ENCODE data around the gene FAM120B.

FAM120B gene

DNA sequence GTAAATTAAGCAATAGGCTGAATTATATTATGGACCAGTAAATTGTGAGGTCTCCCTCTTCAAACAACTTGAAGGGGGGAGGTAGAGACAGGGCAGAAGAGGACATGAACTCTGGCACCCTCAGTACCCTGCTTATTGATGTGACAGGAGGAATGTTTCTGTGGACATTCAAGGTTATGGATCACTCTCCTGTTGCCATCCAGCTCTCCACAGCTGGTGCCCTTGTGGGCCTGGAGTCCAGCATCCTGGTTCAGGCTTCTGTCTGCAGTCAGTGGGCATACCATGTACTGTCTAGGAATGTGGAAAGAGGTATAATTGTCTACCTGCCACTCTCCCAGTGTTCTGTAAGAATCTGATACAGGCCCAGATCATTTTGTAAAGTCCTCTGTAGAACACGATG, 55.6 kb downstream of the FAM120B start:
- no peak for DNase-seq

DNA sequence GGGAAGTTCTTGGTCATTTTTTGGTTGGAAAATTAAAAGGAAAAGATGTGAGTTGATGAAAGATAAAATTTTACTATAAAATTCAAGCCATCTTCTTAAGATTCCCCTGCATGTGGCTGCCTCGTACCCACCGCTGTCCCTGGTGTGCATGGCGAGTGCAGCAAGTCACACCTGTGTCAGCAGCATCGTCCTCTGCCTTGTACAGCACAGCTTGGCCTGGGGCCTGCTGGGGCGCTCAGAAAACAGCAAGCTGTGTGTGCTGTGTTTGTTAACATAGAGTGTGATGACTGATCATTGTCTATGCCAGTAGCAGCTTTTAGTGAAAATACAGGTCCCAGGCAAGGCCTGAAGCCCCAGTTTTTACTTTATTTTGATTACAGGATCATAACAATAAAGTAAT, 56.7 kb downstream of the FAM120B start:
- no peak for DNase-seq

DNA sequence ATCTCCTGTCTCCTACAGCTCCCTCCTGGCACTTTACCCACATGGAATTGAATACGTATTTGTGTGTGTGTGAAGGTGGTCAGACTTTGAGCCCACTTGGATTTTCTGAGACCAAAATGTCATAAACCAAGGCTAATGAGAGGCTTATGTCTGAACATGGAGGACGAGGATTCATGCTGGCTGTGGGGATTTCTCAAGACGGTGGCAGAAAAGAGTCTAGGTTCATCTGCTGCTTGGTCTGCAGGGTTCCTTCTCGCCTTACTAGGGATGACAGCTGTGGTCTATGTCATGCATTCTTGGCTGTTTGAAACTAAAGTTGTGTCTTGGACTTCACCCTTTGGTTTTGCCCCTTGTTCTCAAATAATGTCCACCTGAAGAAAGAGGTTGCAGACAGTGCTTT, 58.6 kb downstream of the FAM120B start:
- DNase-seq = no peak

DNA sequence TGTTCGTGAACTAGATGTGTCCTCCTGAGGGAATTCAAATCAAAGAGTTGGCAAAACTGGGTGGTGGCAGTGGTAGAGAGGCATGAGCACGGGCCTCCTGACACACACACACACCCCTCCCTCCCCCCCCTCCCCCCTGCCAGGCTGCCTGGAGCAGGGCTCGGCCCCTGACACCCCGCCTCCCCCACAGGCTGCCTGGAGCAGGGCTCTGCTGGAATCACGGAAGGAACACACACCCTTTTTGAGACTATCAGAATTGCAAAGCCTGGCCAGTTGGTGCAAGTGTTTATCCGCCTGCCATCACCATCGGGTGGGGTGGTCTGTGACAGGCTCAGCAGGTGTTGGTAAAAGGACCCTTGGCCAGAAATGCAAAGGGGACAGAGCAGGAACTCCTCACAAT, 59.0 kb downstream of the FAM120B start:
- no peak for DNase-seq

DNA sequence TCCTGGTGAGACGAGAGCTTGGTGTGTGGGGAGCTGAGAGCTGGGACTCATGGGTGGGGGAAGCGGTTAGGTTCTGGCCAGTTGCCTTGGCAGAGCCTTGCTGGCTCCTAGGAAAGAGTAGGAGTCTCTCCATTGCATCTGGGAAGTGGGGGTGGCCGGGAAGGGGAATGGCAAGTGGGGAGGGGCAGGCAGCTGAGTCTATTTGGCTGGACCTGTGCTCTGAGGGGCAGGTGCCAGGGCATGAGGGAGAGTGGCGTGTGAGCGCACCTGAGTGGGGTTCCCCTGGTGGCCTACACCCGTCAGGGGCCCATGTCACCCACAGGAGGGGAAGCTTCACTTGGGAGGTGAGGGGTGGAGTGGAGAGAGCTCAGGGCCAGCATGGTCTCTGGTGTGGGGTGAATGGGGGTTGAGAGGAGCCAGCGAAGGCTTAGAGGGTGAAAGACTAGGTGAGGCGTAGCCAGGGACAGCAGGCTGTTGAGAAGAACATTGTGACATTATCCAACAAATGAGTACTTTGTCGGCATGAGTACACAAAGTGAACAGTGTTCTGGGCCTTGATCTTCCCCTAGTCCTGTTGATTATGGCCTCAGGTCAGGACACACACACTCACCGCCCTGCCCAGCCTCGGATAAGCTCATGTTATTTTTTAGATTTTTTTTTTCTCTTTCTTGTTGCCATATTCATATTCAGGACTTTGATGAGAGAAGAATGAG, 59.8 kb downstream of the FAM120B start:
- DNase-seq = no peak

DNA sequence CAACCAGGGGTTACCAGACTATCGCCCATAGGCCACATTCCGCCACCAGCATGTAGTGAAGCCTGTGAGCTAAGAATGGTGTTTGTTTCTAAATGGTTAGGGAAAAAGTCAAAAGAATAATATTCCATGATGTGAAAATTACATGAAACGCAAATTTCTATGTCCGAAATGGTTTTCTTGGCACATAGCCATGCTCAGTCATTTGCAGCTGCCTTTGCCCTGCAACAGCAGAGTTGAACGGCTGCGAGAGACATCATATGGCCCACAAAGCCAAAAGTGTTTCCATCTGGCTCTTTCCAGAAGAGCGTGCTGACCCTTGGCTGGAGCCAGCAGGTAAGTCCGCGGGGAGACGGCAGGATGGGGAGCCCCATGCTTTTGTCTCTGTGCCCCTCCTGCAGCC, 60.7 kb downstream of the FAM120B start:
- DNase-seq = no peak

DNA sequence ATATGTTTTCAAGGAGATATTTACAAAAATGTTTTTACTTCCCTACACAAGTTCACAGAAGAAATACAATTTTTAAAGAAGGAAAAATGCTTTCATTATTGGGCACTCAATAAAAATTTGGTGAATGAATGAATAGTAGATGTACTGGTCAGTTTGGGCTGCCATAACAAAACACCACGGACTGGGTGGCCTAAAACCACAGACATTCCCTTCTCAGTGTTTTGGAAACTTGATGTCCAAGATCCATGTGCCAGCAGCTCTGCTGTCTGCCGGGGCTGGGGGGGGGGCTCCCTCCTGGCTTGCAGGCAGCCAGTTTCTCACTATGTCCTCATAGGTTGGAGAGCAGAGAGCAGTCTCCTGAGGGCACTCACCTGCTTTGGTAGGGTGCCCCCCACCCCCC, 62.0 kb downstream of the FAM120B start:
- no peak for DNase-seq

DNA sequence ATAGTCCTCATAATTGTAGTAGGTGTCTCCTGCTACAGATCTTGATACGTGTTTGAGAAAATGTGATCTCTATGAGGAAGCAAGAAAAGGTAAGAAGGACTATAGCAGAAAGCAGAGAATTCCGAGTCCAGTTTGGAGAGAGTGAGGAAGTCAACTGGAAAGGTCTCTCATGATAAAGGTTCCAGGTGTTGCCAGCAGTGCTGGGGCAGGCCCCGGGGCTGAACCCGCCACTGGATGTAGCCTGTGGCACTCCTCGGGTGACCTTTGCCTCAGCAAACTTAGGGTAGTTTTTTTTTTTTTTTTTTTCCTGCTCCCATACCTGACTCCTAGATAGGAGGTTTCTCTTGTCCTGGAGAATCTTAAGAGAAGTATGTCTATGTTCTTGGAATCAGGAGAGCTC, 62.8 kb downstream of the FAM120B start:
- no peak for DNase-seq

DNA sequence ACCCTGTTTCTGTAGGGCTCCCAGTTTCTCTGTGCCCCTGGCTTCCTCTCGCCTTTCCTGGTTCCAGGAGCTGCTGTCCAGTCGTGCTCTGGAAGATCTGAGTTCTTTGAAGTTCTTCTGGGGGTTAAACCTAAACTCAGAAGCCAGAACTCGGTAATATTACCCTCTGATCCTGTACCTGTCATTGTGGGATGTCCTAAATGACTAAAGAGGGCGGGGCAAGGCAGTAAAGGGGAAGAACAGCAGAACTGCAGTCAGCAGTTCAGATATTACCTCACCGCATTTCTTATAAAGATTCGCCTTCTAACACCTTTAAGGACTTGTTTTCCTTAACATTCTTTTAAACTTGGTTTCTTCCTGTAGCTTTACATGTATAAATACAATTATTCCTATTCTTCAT, 63.9 kb downstream of the FAM120B start:
- DNase-seq = no peak

DNA sequence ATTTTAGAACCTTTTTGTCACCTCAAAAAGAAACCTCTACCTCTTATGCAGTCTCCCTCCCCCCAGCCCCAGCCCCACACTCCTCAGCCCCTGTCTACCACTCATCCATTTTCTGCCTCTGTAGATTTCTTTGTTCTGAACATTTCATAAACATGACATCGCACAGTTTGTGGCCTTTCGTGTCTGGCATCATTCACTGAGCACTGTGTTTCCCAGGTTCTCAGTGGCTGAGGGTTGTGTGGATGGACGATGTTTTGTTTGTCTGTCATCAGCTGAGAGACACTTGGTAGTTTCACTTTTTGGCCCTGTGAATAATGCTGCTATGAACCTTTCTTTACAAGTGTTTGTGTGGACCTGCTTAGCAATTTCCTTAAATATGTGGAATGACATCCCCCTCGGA, 64.5 kb downstream of the FAM120B start:
- DNase-seq = no peak

DNA sequence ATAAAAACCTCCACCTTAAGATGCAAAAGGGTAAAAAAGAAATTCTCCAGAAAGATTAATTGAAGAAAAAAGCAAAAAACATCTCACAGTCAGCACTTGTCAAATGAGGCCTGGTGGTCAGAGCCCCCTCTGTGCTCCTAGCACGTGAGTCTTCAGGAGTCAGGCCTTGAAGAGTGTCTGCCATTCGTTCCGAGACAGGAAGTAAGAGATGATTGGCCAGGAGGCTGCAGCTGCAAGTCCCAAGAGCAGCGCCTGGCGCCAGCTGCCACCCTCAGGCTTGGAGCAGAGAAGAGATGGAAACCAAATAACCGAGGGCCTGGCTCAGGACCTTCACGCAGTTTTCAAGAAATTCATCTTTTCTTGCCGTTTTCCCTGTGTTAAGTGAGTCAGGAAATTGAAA, 65.0 kb downstream of the FAM120B start:
- no peak for DNase-seq

DNA sequence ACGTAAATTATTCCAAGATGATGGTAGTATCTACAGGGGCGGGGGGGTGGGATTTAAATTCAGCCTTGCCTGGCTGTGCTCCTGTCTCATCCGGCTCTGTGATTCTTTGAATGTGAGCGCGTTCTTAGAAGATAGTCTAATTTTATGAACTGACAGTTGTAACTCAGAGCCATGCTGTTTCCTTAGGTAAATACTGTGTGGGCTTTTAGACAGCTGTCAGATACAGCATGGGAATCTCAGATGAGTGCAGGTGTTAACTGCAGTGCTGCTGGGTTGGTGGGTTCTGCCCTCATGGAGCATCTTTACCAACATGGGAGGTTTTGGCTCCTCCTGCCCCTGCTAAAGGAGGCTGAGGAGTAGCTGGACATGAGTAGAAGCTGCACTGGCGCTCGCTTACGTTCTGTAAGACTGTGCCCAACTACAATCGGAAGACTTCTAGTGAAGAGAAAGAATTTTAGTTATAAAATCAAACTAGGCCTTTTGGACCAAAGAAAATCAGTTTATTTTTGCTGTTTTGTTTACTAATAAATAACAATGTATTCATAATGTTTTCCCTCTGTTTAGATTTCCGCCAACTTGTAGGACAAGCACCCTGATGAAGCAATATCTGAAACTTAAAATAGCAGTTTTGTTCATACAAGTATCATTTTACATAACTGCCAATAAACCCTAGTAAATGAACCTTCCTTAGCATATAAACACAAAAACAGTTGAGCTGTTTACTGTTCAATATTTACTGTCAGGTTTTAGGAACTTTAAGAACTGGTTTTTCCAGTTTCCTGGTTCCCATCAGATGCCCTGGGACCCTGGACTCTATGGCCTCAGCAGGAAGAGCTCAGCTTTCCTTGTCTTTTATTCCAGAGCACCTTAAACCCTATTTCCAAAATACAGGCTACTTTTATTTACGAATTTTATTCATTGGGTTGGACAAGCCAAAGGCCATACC, 66.1 kb downstream of the FAM120B start:
- no peak for DNase-seq

DNA sequence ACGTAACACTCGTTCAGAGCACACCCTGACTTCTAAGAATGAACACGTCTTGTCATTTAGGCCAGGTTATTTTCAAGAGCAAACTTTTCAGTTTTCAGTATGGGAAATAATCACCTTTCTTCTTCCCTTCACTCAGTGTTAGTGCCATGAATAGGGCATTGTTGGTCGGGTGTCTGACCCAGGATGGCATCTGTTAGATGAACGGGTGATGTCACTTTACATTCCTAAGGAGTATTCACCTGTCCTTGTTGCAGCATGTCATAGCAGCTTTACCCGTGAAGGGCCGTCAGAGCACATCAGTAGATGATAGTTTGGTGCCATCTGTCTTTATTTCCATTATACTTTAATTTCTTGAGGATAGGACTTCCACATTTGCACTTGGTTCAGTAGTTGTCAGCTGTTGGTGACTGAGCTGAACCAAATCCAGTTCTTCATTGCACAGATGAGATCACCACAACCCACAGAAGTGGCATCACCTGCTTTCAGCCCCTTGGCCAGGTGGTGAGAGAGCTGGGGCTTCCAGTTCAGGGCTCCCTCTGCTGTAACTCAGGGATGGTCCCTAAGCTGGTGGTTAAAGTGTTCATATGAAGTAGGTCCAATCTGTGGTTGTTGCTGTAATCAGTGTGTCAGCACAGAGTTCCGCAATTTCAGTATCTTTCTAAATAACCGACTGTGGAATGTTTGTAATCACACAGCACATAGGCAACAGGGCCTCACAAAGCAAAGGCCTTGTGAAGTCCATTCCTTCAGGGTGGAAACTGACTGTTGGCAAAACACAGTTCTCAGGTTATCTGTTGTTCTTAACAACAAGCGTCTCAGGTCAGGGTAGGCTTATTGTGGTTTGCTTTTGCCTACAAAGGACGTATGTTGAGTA, 68.2 kb downstream of the FAM120B start:
- DNase-seq = no peak

DNA sequence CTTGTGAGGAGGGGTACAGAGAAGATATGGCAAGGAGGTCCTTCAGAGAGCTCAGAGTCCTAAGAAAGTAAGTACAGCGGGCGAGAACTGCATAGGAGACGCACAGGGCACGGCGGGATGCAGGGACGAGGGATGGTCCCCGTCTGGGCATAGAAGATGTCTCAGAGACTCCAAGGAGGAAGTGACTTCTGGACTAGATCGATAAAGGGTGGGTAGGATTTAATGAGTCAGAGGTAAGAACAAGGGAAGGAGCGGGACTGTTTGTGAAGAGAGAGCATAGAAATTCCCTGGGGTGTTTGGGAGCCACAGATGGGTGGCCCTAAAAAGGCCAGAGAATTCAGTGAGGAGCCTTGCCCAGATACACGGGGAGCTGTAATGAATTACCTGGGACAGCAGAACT, 69.1 kb downstream of the FAM120B start:
- no peak for DNase-seq

DNA sequence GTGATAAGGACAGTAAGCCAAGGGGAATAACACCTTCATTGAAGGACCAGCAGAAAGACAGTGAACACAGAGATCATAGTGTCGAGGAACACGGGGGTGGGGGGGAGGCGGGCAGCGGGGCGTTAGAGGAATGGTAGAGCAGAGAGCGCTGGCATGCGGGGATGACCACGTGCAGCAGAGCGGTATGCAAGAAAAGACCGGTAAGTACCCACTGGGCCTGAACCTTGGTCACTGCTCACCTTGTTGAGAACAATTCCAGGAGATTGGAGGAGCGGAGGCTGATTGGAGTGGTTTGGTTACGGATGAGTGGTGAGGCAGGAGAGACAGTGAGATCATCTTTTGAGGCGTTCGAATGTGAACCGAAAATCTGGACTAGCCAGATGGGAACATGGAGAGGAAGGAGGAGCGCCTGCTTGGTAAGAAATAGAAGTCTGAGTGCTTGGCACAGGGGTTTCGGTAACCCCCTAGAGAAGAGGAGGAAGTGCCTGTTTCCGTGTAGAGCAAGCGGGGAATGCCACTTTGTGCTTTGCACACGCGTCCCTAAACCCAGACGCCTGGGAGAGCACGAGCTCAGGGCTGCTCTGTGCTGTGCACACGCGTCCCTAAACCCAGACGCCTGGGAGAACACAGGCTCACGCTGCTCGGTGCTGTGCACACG, 70.0 kb downstream of the FAM120B start:
- no peak for DNase-seq

DNA sequence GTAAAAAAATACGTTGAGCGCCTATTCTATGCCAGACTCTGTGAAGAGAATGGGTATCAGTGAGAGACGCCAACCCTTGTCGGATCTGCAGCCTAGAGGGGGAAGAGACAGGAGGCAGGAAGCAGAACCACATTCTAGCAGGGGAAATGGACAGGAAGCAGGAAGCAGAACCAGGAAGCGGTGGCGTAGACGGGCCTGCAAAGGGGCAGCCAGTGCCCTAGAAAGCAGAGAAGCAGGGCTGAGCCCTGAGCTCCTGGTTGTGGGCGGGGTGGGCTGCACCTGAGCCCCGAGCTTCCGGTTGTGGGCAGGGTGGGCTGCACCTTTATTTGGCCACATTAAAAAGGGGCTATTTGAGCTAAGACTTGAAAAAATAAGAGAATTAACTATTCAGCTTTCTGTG, 71.9 kb downstream of the FAM120B start:
- DNase-seq = no peak

DNA sequence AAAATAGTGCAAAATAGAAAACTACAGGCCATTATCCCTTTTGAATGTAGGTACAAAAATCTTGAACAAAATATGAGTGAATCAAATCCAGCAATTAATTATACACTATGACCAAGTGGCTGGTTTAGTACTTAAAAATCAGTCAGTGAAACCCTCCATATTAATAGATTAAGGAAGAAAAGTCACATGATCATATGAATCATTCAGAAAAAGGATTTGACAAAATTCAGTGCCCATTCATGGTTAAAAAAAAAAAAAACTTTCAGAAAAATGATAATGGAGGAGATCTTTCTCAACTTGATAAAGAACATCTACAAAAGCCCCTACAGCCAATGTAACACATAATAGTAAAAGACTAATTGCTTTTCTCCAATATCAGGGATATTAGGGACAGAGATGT, 75.0 kb downstream of the FAM120B start:
- no peak for DNase-seq

DNA sequence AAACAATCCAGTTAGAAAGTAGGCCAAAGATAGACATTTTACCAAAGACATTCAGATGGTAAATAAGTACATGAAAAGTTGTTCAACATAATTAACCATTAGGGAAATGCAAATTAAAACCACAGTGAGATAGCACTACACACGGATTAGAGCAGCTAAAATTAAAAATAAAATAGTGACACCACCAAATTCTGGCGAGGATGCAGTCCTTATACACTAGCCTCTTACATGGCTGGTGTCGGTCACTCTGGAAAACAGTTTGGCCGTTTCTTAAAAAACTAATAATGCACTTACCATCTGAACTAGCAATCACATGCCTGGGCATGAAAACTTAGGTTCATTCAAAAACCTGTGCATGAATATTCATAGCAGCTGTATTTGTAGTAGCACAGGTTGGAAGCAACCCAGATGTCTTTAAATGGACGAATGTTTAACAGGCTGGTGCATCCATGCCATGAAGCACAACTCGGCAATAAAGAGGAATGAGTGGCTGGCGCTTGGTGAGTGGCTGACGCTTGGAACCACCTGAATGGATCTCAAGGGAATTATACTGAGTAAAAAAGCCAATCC, 77.0 kb downstream of the FAM120B start:
- no peak for DNase-seq

DNA sequence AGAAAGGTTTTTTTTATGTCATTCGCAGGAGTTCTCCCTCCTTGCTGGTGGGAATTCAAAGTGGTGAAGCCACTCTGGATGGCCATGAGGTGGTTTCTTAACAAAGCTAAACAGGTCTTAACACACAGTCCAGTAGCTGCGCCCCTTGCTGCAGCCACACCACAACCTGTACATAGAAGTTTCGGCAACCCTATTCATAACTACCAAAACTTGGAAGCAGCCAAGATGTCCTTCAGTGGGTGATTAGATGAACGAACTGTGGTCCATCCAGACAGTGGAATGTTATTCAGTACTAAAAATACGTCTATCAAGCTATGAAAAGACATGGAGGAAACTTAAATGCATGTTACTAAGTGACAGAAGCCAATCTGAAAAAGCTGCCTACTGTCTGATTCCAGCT, 78.9 kb downstream of the FAM120B start:
- DNase-seq = no peak

DNA sequence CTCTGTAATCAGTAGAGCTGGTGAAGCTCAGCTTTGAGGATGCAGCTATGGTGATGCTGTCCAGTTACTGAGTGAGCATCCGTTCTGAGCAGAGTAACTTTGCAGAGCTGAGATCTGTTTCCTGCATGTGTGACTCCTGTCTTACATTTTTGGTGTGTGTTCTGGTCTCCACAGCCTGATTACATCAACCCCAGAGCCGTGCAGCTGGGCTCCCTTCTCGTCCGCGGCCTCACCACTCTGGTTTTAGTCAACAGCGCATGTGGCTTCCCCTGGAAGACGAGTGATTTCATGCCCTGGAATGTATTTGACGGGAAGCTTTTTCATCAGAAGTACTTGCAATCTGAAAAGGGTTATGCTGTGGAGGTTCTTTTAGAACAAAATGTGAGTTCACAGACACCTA, 81.6 kb downstream of the FAM120B start:
- DNase-seq = no peak

DNA sequence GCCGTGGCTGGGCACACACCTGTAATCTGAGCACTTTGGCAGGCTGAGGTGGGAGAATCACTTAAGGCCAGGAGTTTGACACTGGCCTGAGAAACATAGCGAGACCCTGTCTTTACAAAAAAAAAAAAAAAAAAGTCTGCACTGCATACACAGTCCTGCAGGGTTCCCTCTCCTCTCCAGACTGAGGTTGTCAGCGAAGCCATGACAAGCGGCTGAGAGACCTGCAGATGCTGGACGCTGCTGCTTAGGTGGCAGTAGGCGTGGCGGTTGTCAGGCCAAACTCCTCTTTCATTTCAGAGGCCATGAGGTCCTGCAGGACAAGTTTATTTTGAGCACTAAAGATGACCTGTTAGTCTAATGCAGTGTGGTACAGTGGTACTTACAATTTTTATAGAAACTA, 86.5 kb downstream of the FAM120B start:
- no peak for DNase-seq

DNA sequence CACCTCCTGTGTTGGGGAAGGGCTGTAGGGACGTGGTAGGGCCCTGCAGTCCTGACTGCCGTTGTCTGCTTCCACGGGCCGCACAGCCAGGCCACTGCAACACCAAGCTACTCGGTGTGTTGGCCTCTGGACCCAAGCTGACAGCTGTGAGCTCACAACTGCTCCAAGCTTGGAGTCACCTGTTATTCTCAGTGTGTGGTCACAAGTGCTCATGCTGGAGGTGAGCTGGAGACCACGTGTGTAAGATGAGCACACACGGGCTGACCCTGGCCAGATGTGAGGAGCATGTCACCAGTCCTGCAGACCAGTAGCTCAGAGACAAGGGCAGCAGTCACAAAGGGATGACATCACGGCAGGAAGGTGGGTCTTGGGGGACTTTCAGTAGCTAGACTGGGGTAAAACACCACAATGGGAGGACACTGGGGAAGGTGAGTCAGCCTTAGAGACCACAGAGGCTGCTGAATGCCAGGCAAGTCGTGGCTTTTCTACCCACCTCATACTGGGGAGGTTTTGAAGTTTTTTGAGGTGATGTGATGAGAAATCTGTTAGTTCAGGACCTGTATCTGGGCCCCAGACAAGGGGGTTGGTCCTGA, 87.3 kb downstream of the FAM120B start:
- no peak for DNase-seq
